Uterine smooth muscle cell (primary cell): Measurements from ENCODE around the gene C5orf47. TPM values are rescaled to one million over a fixed set of nuclear protein-coding genes. Genes with fewer than 3 reads are reported as not detected.

Source experiments
- total RNA-seq: library from RNA; depleted of rRNA; stranded (reverse); fragments of >200 nt; gene quantifications from 2 replicates; pipeline ENCODE4 v1.2.3, GENCODE V29; 2014

Gene C5orf47, protein sequence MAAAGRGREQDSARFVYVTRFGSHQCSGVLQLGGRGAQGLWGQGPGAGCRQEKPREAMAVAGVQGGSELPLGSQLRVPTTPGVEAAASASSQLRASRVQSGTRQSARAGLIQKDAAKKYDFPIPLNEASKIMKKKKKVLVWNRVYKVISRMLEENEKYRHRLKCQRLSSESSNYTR
- total RNA-seq, result 0.11 and 0.12 TPM in 2 replicates

DNA sequence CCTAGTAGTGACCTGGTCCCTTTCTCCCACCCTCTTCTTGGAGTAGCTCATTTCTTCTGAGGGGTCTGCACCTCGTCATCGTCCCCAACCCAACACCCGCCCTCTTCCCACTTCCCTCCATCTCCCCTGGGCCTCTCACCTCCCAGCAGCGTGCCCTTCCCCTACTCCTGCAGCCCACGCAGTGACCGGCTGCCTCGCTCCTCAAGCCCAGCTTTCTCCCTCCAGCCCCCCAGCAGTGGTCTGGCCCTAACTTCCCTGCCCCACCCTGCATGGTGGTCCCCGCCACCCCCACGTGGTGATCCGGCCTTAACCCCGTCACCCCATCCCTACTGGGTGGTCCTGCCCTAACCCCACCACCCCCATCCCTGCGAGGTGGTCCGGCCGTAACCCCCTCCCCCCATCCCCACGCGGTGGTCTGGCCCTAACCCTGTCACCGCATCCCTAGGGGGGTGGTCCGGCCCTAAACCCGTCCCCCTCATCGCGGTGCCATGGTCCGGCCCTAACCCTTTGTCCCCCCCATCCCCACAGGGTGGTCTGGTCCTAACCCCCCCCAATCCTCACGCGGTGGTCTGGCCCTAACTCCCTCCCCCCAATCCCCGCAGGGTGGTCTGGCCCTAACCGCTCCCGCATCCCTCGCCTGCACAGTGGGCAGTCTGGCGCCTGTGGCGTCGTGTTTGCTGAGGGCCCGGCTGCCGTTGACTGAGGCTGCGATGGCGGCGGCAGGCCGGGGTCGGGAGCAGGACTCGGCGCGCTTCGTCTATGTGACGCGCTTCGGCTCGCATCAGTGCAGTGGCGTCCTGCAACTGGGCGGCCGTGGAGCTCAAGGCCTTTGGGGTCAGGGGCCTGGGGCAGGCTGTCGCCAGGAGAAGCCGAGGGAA, at the start of gene C5orf47:
C5orf47 (plus strand) TSS at position 617 of the 878 bp plus-strand sequence; CDS start at position 711, 94 bp downstream.

DNA sequence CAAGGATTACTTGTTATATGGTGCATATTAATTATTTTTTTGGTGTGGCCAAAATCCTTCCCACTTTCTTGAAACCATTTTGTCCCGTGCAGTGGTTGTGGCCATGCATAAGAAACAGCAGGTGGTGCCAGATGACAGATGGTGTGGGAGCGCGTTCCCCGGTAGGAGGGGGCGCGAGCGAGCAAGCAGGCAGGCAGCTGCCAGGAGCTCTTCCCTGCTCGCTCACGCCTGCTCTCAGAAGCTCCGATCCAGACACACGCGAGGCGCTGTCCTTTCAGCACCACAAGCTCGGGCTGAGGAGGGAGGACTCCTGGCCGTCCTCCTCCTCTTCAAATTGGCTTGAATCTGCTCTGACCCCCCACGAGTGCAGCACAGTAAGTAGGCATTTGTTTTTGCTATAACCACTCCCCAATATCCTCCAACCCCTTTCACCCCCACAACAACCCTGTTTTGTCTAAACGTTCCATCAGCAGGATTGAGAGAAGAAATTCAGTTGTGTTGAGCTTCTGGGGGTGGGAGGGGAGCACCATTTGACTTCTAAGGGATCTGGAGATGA, 56.6 kb downstream of the C5orf47 start, which contains the start of gene NSG2:
NSG2 (plus strand) TSS at position 237 of the 556 bp plus-strand sequence. CDS start 1,050 bp downstream, outside the sequence.

Other genes with a start within 250 kb of the C5orf47 start
- 24.1 and 36.0 TPM in 2 replicates for gene CPEB4, start 100.8 kb upstream of the C5orf47 start, total RNA-seq
- gene NSG2, start 56.5 kb downstream of the C5orf47 start, total RNA-seq, result under 0.01 TPM in 1 of 2 replicates, not detected in the other